ENCODE data around the gene ZACN.

- TF ChIP-seq CTCF (IDR thresholded peaks at IDR 0.05) (no peak), POLR2A (IDR thresholded peaks at IDR 0.05) (no peak)
These were observed 10.0 kb downstream of the ZACN start for GRCh38 chr17:76088868-76089576.

All from uterus (tissue), 2 donors.